ENCODE results near the gene MRPL49. TPM values are rescaled to one million over a fixed set of nuclear protein-coding genes. Genes with fewer than 3 reads are reported as not detected.

MRPL49 gene
- total and polyA plus RNA-seq, 2 donors (not counting 1 experiment from before 2014, with no cell fraction given): 39.6 to 48.5 TPM

DNA sequence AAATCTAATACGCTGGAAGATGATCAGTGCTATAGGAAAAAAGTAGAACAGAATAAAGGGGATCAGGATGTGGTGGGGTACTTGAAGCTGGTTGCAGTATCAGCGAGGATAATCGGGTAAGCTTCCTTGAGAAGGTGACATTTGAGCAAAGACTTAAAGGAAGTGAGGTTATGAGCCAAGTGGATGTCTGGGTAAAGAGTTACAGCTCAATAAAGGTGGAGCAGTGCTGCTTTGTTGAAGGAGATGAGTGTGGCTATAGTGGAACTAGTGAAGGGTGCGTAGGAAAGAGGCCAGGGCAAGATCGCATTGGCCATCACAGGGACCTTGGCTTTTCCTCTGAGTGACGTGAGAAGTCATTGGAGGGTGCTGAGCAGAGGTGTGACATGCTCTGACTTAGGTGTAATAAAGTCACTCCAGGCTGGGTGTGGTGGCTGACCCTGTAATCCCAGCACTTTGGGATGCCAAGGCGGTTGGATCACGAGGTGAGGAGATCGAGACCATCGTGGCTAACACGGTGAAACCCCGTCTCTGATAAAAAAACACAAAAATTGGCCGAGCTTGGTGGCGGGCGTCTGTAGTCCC, 14.5 kb downstream of the MRPL49 start:
- ATAC-seq (ENCODE audit: low read depth) (no peak), DNase-seq (no peak)
- Histone ChIP-seq H3K27ac (ENCODE audit: low read length in 2 of 2) (peak overlapping the region in 1 of 2 donors; percentile 99), H3K79me2 (ENCODE audit: control insufficient read depth, insufficient read depth, low read length) (peaks cover 57% of the 10 kb centered on the region), H4K20me1 (ENCODE audit: control insufficient read depth, insufficient read depth, low read length, poor library complexity, severe bottlenecking) (peaks cover 24% of the 10 kb centered on the region), H3K4me2 (replicated peaks; ENCODE audit: low read depth, low read length, poor library complexity, severe bottlenecking) (no peak overlapping the region), H3K9ac (ENCODE audit: low read length) (no peak overlapping the region), H3K4me3 (ENCODE audit: control extremely low read depth in 1 of 5, extremely low read depth in 1 of 5, insufficient read depth in 1 of 5, low read depth in 2 of 5, low read length in 4 of 5) (no peak overlapping the region), H3K36me3 (replicated peaks in 1 of 2; ENCODE audit: control extremely low read depth in 1 of 2, control insufficient read depth in 1 of 2, extremely low read depth in 1 of 2, insufficient read depth in 2 of 2, low read length in 1 of 2) (peaks cover 0 to 8% of the 10 kb centered on the region in 2 experiments), H3K27me3 (replicated peaks in 1 of 4; ENCODE audit: control extremely low read depth in 1 of 4, control insufficient read depth in 3 of 4, insufficient read depth in 4 of 4, low read length in 3 of 4) (no peaks in the 10 kb centered on the region), H3K9me3 (ENCODE audit: control extremely low read depth in 1 of 3, control insufficient read depth in 2 of 3, insufficient read depth in 1 of 3, low read length in 2 of 3) (no peaks in the 10 kb centered on the region), H2AFZ (ENCODE audit: insufficient read depth, low read depth, low read length, poor library complexity, severe bottlenecking) (no peak overlapping the region), H3K4me1 (ENCODE audit: control insufficient read depth in 2 of 2, insufficient read depth in 2 of 2, low read length in 2 of 2) (peaks cover 16 to 37% of the 10 kb centered on the region in 2 donors)
- peaks cover 50% of the 10 kb centered on the region for H3K4me1 Mint-ChIP-seq
- no peak for TF ChIP-seq EZH2 (IDR thresholded peaks at IDR 0.05; ENCODE audit: borderline replicate concordance, insufficient read depth, low read depth, low read length, poor library complexity, severe bottlenecking)
- TF ChIP-seq, protein P1, sequence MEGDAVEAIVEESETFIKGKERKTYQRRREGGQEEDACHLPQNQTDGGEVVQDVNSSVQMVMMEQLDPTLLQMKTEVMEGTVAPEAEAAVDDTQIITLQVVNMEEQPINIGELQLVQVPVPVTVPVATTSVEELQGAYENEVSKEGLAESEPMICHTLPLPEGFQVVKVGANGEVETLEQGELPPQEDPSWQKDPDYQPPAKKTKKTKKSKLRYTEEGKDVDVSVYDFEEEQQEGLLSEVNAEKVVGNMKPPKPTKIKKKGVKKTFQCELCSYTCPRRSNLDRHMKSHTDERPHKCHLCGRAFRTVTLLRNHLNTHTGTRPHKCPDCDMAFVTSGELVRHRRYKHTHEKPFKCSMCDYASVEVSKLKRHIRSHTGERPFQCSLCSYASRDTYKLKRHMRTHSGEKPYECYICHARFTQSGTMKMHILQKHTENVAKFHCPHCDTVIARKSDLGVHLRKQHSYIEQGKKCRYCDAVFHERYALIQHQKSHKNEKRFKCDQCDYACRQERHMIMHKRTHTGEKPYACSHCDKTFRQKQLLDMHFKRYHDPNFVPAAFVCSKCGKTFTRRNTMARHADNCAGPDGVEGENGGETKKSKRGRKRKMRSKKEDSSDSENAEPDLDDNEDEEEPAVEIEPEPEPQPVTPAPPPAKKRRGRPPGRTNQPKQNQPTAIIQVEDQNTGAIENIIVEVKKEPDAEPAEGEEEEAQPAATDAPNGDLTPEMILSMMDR (IDR thresholded peaks at IDR 0.05): no peak
- intact Hi-C loops (cut with micrococcal nuclease): loop anchor here (5.0 kb wide), 1 partner anchor 334 kb away; the partner anchor contains the start of gene MAP4K2
- ChIA-PET POLR2A (interaction anchor here (2.1 to 8.8 kb wide), 2 partner anchors 17 to 25 kb away, joined by 15 to 160 read pairs; partner anchors contain the start of genes FAU, MRPL49, TM7SF2 and ZNHIT2), CTCF (interaction anchor here (2.5 to 7.5 kb wide), 4 partner anchors 15 to 43 kb away, joined by 17 to 64 read pairs (median 29); partner anchors contain the start of genes CAPN1, FAU, MRPL49 and TM7SF2)
- H3K27me3 Mint-ChIP-seq: no peaks in the 10 kb centered on the region
- 94% methylated on average over 14 of the region's 15 CpGs for WGBS (ENCODE audit: insufficient coverage)
- H3K27ac Mint-ChIP-seq: peak overlapping the region; percentile 83
- no peaks in the 10 kb centered on the region for H3K9me3 Mint-ChIP-seq (ENCODE audit: insufficient read depth)
- H3K4me3 Mint-ChIP-seq: peak overlapping the region; percentile 78

DNA sequence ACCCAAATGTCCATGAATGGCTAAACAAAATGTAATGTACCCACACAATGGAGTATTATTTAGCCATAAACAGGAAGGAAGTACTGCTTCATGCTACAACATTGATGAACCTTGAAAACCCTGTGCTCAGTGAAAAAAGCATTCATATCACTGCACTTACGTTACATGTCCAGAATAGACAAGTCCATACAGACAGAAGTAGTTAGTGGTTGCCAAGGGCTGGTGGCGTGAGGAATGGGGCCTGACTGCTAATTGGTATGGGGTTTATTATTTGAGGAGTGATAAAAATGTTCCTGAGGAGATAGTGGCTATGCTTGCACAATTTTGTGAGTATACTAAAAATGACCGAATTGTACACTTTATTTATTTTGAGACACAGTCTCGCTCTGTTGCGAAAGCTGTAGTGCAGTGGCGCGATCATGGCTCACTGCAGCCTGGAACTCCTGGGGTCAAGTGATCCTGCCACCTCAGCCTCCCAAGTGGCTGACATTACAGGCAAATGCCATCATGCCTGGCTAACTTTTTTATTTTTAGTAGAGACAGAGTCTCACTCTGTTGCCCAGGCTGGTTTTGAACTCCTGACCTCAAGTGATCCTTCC, 19.9 kb downstream of the MRPL49 start:
- Histone ChIP-seq H3K4me2 (replicated peaks; ENCODE audit: low read depth, low read length, poor library complexity, severe bottlenecking) (no peak overlapping the region), H3K9me3 (ENCODE audit: control extremely low read depth in 1 of 3, control insufficient read depth in 2 of 3, insufficient read depth in 1 of 3, low read length in 2 of 3) (no peaks in the 10 kb centered on the region), H3K4me1 (ENCODE audit: control insufficient read depth in 2 of 2, insufficient read depth in 2 of 2, low read length in 2 of 2) (peaks cover 17 to 25% of the 10 kb centered on the region in 2 donors), H4K20me1 (ENCODE audit: control insufficient read depth, insufficient read depth, low read length, poor library complexity, severe bottlenecking) (no peaks in the 10 kb centered on the region), H3K36me3 (replicated peaks in 1 of 2; ENCODE audit: control extremely low read depth in 1 of 2, control insufficient read depth in 1 of 2, extremely low read depth in 1 of 2, insufficient read depth in 2 of 2, low read length in 1 of 2) (no peaks in the 10 kb centered on the region), H3K4me3 (ENCODE audit: control extremely low read depth in 1 of 5, extremely low read depth in 1 of 5, insufficient read depth in 1 of 5, low read depth in 2 of 5, low read length in 4 of 5) (no peak overlapping the region), H3K79me2 (ENCODE audit: control insufficient read depth, insufficient read depth, low read length) (peaks cover 21% of the 10 kb centered on the region), H3K27me3 (replicated peaks in 1 of 4; ENCODE audit: control extremely low read depth in 1 of 4, control insufficient read depth in 3 of 4, insufficient read depth in 4 of 4, low read length in 3 of 4) (no peaks in the 10 kb centered on the region), H3K9ac (ENCODE audit: low read length) (no peak overlapping the region), H2AFZ (ENCODE audit: insufficient read depth, low read depth, low read length, poor library complexity, severe bottlenecking) (no peak overlapping the region), H3K27ac (ENCODE audit: low read length in 2 of 2) (no peak overlapping the region)
- no peak for ATAC-seq (ENCODE audit: low read depth)
- Mint-ChIP-seq H3K27me3 (no peaks in the 10 kb centered on the region), H3K9me3 (ENCODE audit: insufficient read depth) (no peaks in the 10 kb centered on the region), H3K4me1 (peaks cover 32% of the 10 kb centered on the region), H3K4me3 (no peak overlapping the region), H3K27ac (no peak overlapping the region)
- intact Hi-C loops (cut with micrococcal nuclease): no loop called here
- CTCF ChIA-PET: no interaction called here
- TF ChIP-seq, protein P1 (IDR thresholded peaks at IDR 0.05): no peak
- TF ChIP-seq EZH2 (IDR thresholded peaks at IDR 0.05; ENCODE audit: borderline replicate concordance, insufficient read depth, low read depth, low read length, poor library complexity, severe bottlenecking): no peak
- POLR2A ChIA-PET: no interaction called here
- no peak for DNase-seq
- WGBS (ENCODE audit: insufficient coverage): 52% methylated on average over 5 of the region's 7 CpGs

All from B cell (primary cell).